Limb (tissue), 2 donors: ENCODE measurements around the gene MAT1A.

Experiments used
- DNase-seq, 2 donors: peaks; one replicate each; pipeline ENCODE4 v3.0.0-alpha.2; 2016; ENCODE audit errors: extremely low spot score in 2 of 2

Gene MAT1A

DNA sequence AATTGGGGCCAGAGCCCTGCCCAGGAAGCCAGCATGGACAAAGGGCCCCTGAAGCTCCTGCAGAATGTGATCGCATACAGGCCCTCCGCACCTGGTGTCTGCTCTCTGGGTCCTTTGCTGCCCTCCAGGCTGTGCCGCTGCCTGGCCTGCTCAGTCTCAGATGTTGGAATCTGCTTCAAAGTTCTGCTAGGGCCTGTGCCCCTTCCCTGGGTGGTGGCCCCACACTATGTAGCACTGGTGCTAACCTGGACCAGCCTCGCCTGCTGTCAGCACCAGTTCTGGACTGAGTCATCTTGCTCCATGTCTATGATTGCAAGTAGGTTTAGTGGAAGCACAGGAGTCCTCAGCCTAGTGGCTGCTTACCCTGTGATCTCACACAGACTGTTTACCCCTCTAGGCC is 6.3 kb downstream of the MAT1A start:
- DNase-seq: no peak

DNA sequence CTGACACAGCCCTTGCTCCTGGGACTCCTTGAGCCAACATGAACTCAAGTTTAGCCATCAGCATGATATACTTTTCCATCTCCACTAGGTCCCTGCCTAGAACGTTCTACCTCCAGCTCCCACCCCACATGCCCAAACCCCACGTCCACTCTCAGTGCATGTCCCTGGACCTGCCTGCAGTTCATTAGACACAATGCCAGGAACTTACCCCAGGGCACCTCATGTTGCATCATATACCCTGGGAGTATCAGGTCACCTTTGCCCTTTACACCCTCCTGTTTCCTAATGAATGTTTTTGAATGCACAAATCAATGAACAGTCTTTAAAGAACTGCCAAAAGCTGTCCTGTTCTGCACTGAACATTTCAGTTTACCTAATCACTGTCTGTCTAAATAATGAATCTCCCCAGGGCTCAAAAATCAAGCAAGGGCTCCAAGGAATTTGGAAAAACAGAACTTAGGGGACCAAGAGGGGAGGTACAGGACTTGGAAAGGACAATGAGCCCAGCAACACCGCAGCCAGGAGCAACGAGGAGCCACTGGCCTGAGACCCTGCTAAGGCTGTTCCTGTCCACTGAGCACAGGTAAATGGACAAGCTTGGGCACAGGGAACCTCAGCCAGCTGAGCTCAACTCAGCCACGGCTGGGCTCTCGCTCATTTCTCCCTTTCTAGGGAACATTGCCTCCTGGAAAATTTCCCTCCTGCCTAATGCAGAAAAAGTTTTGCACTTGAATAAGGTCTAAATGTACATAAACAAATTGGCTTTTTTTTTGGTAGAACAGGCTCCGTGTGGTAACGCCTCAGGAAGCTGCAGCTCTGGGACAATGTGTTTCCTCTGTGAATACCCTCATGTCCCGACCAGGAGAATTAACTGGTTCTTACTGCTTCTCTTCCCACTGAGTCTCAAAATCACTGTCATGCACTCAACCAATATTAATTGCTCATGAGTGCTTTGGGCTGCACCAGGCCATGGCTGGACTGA is 7.4 kb downstream of the MAT1A start:
- no peak for DNase-seq

DNA sequence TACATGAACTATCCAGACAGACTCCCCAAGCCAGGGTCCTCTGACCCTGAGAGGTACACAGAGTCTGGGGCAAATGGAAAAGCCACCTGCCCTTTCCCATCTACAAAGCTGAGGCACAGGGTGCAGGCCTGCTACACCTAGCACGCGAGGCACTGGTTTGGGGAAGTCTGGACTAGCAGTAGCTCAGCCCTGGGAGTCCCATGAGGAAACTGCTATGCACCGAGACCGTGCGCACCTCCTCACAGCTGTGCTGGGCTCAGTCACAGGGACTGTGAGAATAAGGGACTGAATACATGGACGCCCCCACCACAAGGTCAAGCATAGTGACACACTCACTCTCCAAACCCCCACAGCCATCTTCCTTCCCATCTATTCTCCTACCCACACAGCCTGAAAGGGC is 8.2 kb downstream of the MAT1A start:
- DNase-seq: no peak

- DNase-seq: no peak
These were observed 9.2 kb downstream of the MAT1A start for GRCh38 chr10:80280071-80280800.

GRCh38 chr10:80279146-80279545 is 10.3 kb downstream of the MAT1A start:
- no peak for DNase-seq

DNA sequence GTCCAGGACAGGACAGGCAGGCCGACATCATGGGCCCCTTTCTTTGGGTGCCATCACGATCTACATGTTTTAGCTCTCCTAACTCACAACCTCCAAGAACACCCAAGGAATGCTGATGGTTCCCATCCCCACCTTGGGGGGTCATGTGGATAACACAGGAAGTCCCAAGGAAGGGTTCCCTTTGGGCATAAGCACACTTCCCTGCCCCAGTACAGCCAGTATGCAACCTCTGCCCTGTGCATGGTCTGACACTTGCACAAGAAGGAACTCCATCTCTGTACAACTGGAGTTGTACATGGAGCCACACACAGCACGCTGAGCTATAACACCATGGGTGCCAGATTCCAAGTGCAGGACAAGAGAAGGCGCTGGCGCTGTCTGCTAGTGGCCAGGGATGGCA is 11.0 kb downstream of the MAT1A start:
- no peak for DNase-seq

DNA sequence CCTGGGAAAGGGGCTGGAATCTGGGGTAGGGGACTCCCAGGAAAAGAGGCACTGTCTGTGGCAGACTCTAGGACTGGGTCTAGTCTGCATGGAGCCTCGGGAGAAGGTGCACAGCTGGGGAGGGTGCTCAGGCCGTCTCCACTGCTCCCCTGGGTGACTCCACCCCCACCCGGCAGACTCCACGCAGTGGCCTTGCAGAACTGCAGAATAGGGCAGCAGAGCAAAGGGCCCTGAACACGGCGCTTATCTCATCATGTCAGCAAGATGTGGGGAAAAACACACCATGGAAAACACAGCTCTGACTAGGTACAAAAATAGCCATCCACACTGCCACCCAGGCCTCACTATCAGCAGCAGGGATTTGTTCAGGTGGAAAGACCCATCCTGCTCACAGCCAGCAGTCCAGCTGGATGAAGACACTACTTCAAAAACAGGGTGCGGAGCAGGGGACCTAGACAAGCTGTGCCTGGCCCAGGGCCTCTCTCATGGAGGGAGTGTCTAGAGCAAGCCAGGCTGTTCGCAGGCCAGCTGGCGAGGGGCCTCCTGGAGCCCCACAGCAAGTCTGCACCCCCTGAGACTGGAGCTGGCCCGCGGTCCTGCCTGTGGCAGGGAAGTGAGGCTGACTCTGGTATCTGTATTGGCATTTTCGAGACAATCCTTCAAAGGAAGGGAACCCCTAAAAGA is 11.7 kb downstream of the MAT1A start:
- DNase-seq: peak in 1 of 2 donors; percentile 14

DNA sequence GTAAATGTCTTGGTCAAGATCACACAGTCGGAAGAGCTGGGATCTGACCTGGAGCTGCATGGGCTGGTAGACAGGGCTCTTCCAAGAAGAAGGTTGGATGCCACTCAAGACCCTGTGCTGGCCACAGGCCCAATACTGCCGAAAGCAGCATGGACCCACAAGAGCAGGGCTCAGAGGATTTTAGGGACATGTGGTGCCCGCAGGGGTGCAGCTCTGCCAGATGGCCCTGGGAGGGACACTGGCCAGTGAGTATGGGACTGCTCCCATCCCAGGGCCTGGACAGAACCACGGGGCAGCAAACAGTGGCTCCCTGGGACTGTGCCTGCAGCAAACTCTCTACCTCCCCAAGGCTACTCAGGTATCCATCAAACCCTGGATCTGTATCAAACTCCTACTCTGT is 12.4 kb downstream of the MAT1A start:
- DNase-seq: peak in 1 of 2 donors; percentile 7

GRCh38 chr10:80276335-80276734 is 13.1 kb downstream of the MAT1A start:
- peak in 1 of 2 donors; percentile 14 for DNase-seq

- peak in 1 of 2 donors; percentile 9 for DNase-seq
These were observed 13.7 kb downstream of the MAT1A start for GRCh38 chr10:80275756-80276155.

DNA sequence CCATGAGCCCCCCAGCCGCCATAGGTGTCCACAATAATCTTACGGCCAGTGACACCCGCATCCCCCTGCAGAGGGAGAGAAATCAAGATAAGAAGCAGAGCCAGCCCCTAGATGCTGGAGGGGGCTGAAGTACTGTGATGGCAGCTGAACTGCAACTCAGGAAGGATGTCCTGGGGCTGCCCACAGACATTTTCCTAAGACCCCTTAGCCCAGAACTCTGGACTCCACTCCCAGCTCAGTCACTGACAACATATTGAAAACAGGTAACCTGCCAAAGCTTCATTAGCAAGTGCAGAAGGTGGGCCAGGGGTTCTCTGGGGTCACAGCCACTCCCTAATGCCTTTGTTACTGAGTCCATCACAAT is 14.3 kb downstream of the MAT1A start:
- peak in 1 of 2 donors; percentile 11 for DNase-seq

GRCh38 chr10:80274396-80275134 is 14.9 kb downstream of the MAT1A start:
- DNase-seq: peak in 1 of 2 donors; percentile 5

DNA sequence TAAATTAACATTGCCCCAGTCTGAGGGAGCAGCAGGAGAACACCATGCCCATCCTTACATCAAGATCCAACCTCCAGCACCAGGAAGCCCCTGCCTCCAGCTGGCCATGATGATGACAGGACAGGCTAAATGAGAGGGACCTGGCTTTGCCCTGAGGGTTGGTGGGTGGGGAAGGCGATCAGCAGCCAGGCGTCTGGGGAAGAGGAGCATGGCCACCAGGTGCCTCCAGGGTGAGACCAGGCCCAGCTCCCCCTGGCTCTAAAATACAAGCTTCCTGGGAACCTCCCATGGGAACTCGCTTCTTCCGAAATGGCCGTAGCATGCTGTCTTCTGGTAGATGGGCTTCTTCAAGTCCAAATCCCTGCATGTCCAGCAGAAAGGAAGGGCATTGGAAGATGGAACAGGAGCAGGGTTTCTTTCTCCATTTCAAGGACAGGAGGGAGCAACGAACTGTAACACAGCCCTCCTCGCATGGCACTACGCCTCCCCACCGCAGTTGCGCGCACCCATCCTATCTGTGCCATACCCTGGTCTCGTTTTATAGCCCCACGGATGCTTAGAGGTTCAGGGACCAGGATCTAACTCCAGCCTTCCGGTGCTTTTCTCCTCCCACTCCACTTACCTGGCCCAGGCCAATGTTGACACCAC is 15.8 kb downstream of the MAT1A start:
- DNase-seq: peak in 1 of 2 donors; percentile 2

DNA sequence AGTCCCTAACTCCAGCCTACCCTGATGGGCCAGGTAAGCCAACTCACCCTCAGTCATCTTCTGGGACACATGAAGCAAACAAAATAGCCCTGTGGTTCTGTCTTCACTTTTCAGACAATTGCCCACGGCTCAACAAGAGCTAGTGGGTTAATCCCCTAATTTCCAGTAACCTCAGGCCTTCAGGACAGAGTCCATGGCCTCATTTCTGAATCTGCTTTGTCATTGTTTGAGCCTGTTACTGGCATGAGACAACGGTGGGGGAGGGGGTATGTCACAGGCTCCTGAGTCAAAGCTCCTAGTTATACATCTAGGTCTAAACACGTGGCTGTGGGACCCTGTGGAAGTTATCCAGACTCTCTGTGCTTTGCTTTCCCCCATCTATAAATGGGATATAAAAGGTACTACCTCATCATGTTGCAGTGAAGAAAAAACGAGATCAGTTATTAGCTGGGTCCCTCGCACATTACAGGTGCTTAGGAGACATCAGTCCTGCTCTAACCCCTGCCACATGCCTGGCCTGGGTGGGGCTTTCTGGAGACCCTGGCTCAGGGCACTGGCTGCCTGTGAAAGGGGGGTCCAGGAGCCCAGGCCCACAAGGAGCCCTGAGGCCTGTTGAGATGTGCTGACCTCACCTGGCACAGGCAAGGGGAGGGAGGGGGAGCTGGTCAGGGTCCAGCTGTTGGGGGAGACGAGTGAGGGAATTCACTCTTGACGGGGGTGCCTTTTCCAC is 16.5 kb downstream of the MAT1A start:
- DNase-seq: no peak

DNA sequence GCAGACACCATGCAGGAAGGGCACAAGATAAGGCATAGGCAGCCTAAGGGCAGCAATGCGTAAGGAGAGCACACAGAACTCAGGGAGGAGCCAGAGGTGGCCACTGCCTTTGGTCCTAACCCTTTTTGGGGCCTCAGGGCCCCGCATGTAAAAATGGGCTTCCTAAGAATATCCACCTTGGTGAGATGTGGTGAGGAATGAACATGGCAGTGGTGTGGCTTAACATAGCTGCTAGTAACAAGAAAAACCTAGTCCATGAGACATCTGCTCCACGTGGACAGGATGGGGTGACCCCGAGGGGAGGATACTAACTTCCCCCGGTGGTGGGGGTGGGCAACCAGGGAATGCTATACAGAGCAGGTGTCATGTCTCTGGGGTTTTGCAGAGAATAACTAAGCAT is 18.0 kb downstream of the MAT1A start:
- no peak for DNase-seq

GRCh38 chr10:80270887-80271286 is 18.6 kb downstream of the MAT1A start:
- no peak for DNase-seq

DNA sequence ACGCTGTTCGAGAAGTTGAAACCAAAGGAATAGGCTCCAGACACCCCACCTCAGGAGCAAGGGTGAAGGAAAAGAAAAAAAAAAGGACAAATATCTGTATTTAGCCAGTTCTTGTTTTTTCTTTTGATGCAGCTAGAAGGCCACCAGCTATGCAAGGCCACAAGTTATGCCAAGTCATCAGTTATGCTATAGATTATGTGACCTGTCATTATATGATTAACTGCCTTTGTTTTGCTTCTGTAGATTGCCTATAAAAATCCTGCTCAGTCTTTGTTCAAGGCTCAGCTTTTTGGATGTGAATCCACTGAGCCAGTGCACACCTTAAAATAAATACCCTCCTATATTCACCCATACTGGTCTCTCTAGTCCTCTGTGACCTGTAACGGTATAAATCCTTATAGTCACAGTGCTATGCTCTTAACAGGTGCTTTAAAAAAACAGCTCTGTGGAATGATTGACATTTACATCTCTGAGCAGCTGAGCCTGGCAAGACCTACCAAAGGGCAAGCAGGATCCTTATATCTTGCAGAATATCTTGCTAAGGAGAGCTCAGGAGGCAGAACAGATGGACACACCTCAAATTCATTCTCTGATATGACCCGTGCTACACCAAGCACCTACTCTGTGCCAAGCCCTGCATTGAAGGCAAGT is 20.4 kb downstream of the MAT1A start:
- no peak for DNase-seq

DNA sequence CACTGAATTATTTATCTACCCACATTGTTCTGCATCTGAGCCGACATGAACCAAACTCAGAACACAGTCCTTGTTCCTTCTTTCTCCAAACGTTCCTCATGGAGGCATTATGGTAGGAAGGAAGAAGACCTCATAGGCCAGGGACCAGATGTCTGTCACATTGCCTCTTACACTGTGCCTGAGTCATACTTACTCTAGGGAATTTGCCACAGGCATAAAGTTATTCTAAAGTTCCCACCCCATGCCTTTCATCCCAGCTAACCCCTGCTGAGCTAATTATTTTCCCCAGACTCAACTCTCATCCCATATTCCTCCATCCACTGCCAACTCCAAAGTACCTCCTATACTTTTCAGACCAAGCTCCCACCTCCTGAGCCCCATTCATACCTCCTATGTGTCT is 21.2 kb downstream of the MAT1A start:
- no peak for DNase-seq

DNA sequence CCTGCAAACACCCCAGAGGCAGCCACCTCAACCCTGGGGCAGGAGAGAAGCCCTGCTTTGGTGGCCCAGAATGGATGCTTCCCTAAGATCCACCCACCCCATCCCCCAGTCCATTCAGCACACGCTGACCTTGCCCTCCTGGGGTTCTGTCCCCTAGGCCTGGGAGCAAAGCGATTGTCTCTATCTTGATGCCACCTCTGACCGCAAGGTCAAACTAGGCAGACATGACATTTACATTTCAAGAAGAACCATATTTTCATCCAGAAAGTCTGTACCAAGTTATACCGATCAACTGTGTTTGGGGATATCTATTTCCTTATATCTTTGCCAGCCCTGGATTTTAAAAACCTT is 23.0 kb downstream of the MAT1A start:
- no peak for DNase-seq
